ENCODE data around the gene HEMK1. TPM values are rescaled to one million over a fixed set of nuclear protein-coding genes. Genes with fewer than 3 reads are reported as not detected.

Gene HEMK1
- total RNA-seq, 1 experiment from 2014 or later, result 20.9 TPM

- Mint-ChIP-seq H3K4me3 (no peak overlapping the region), H3K27me3 (ENCODE audit: low read depth) (peaks cover 12% of the 10 kb centered on the region), H3K36me3 (no peaks in the 10 kb centered on the region), H3K9me3 (no peaks in the 10 kb centered on the region), H3K27ac (peak overlapping the region; percentile 7; the same call in 1 of the 2 replicates), H3K4me1 (peaks cover 79% of the 10 kb centered on the region)
- no peak; the same call in 1 of the 2 replicates for ATAC-seq
- POLR2A ChIA-PET, result interaction anchor here (0.6 kb wide), 1 partner anchor 174 kb away, joined by 4 read pairs; no protein-coding TSS in a partner anchor
- CTCF ChIA-PET, result interaction anchor here (1.3 to 2.0 kb wide), 2 partner anchors 21 to 155 kb away, joined by 3 to 15 read pairs; no protein-coding TSS in a partner anchor
- DNase-seq (ENCODE audit: low spot score), result no peak
- TF ChIP-seq ERG (CRISPR knock-in tag; IDR thresholded peaks at IDR 0.05) (no peak), KAT7 (CRISPR knock-in tag; IDR thresholded peaks at IDR 0.05; ENCODE audit: borderline replicate concordance) (no peak), ZNF416 (CRISPR knock-in tag; IDR thresholded peaks at IDR 0.05) (no peak), NFE2L1 (CRISPR knock-in tag; IDR thresholded peaks at IDR 0.05) (no peak), TEAD4 (CRISPR knock-in tag; IDR thresholded peaks at IDR 0.05) (no peak), SMAD4 (CRISPR knock-in tag; IDR thresholded peaks at IDR 0.05) (no peak), AFF4 (CRISPR knock-in tag; IDR thresholded peaks at IDR 0.05; ENCODE audit: borderline replicate concordance) (no peak), ZNF232 (CRISPR knock-in tag; IDR thresholded peaks at IDR 0.05) (no peak), GRHL2 (CRISPR knock-in tag; IDR thresholded peaks at IDR 0.05; ENCODE audit: insufficient replicate concordance, severe bottlenecking) (no peak), CREB1 (CRISPR knock-in tag; IDR thresholded peaks at IDR 0.05) (no peak), MLX (CRISPR knock-in tag; IDR thresholded peaks at IDR 0.05) (no peak), ATF6 (CRISPR knock-in tag; IDR thresholded peaks at IDR 0.05) (no peak)
- TF ChIP-seq, protein P1, sequence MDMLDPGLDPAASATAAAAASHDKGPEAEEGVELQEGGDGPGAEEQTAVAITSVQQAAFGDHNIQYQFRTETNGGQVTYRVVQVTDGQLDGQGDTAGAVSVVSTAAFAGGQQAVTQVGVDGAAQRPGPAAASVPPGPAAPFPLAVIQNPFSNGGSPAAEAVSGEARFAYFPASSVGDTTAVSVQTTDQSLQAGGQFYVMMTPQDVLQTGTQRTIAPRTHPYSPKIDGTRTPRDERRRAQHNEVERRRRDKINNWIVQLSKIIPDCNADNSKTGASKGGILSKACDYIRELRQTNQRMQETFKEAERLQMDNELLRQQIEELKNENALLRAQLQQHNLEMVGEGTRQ (CRISPR knock-in tag; IDR thresholded peaks at IDR 0.05), result no peak
These were observed 48.5 kb upstream of the HEMK1 start for GRCh38 chr3:50520849-50521248.

DNA sequence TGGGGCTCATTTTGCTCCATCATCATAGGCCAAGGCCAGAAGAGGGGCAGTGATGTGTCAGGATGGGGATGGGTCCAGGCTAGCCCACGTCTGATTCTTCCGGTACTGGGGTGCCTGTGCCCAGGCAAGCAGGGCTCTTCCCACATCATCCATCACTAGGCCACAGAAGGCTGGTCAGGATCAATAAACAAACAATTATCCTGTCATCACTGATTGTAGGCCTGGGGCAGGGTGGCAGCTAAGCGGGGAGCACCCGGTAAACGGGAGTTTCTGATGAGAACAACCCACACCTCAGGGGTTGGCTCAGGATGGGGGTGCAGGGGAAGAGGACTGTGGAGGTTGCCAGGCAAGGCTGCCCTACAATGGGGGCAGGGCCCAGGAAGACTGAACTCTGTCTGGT lies 47.8 kb upstream of the HEMK1 start:
- no peak for DNase-seq (ENCODE audit: low spot score)

More for the DNA sequence above, 47.8 kb upstream of the HEMK1 start:
- TF ChIP-seq ZNF317 (CRISPR knock-in tag; IDR thresholded peaks at IDR 0.05; ENCODE audit: borderline replicate concordance, low read depth), result no peak
- no peak for TF ChIP-seq NR1H2 (CRISPR knock-in tag; IDR thresholded peaks at IDR 0.05)
- no peaks in the 10 kb centered on the region for H3K9me3 Mint-ChIP-seq
- H3K27ac Mint-ChIP-seq, result no peak overlapping the region
- peaks cover 73% of the 10 kb centered on the region for H3K4me1 Mint-ChIP-seq
- no peak overlapping the region for H3K4me3 Mint-ChIP-seq
- peaks cover 12% of the 10 kb centered on the region for H3K27me3 Mint-ChIP-seq (ENCODE audit: low read depth)
- no peaks in the 10 kb centered on the region for H3K36me3 Mint-ChIP-seq
- CTCF ChIA-PET, result interaction anchor here (0.9 to 2.6 kb wide), 5 partner anchors 17 to 156 kb away, joined by 3 to 17 read pairs (median 3); no protein-coding TSS in a partner anchor
- ATAC-seq, result no peak
- POLR2A ChIA-PET, result interaction anchor here (0.6 to 1.3 kb wide), 2 partner anchors 13 to 175 kb away, joined by 4 to 5 read pairs; no protein-coding TSS in a partner anchor
